HepG2 (cell line): Measurements from ENCODE around the gene AIF1.

ENCODE experiments used
- KAT2B ChIP-seq: fragments of 150-350 bp; IDR thresholded peaks from 2 replicates; pipeline ENCODE4 v1.6.1; 2014; ENCODE audit warnings: low read depth, low read length, borderline replicate concordance
- PBX2 ChIP-seq: IDR thresholded peaks from 2 replicates; pipeline ENCODE4 v1.6.1; 2016; ENCODE audit warnings: control low read depth
- TFAP4 ChIP-seq: sonication (generic); IDR thresholded peaks from 2 replicates; pipeline ENCODE4 v1.6.1; 2016; ENCODE audit warnings: low read depth, borderline replicate concordance

GRCh38 chr6:31614075-31614619, 887 bp upstream of the AIF1 start:
- TF ChIP-seq TFAP4 (no peak; the same call in 1 of the 2 replicates), KAT2B (no peak), PBX2 (CRISPR knock-in tag) (no peak)
